SKM-1 (cell line): Measurements from ENCODE around the gene NDUFAF8.

ENCODE experiments used
- DNase-seq: peaks from one replicate; lab custom pipeline; 2025; ENCODE audit not compliant: unreplicated experiment; lab: John Stamatoyannopoulos, UW

The NDUFAF8 gene

GRCh38 chr17:81238815-81239713, at the start of gene NDUFAF8, which contains the start of gene TEPSIN:
Gene NDUFAF8, plus strand, starts transcription at chr17:81239318. Its CDS starts 46 bp downstream, at chr17:81239364.
Gene TEPSIN, minus strand, starts transcription at chr17:81239055. Its CDS starts 22 bp downstream, at chr17:81239033.
- DNase-seq, result peak; percentile 97

GRCh38 chr17:81189670-81190530, 49.2 kb upstream of the NDUFAF8 start:
- no peak for DNase-seq

- DNase-seq, result no peak
These were observed 48.5 kb upstream of the NDUFAF8 start for GRCh38 chr17:81190591-81190990.

GRCh38 chr17:81191116-81191515, 48.0 kb upstream of the NDUFAF8 start:
- DNase-seq, result no peak

- DNase-seq, result no peak
These were observed 47.5 kb upstream of the NDUFAF8 start for GRCh38 chr17:81191646-81192045.

GRCh38 chr17:81192386-81193050, 46.6 kb upstream of the NDUFAF8 start:
- DNase-seq, result no peak

GRCh38 chr17:81193051-81193410, 46.1 kb upstream of the NDUFAF8 start:
- DNase-seq, result no peak

- no peak for DNase-seq
These were observed 45.5 kb upstream of the NDUFAF8 start for GRCh38 chr17:81193470-81194224.

- no peak for DNase-seq
These were observed 44.8 kb upstream of the NDUFAF8 start for GRCh38 chr17:81194225-81194760.

GRCh38 chr17:81194941-81195901, 43.9 kb upstream of the NDUFAF8 start:
- no peak for DNase-seq

GRCh38 chr17:81195941-81196495, 43.1 kb upstream of the NDUFAF8 start:
- DNase-seq, result no peak

- DNase-seq, result no peak
These were observed 42.4 kb upstream of the NDUFAF8 start for GRCh38 chr17:81196505-81197408.

- no peak for DNase-seq
These were observed 41.7 kb upstream of the NDUFAF8 start for GRCh38 chr17:81197409-81197795.

GRCh38 chr17:81197831-81198490, 41.2 kb upstream of the NDUFAF8 start:
- no peak for DNase-seq

GRCh38 chr17:81198826-81199481, 40.2 kb upstream of the NDUFAF8 start:
- no peak for DNase-seq

GRCh38 chr17:81199482-81199830, 39.7 kb upstream of the NDUFAF8 start:
- no peak for DNase-seq

GRCh38 chr17:81200201-81200600, 38.9 kb upstream of the NDUFAF8 start:
- no peak for DNase-seq
